OCI-LY7 (cell line): ENCODE measurements around the gene ZMIZ1. TPM values are rescaled to one million over a fixed set of nuclear protein-coding genes. Genes with fewer than 3 reads are reported as not detected.

ENCODE experiments used
- BruUV-seq: library from RNA; stranded (reverse); fragments of 400-500 nt; replicated peaks from 2 replicates; lab custom pipeline; 2021; lab: Mats Ljungman, UMichigan
- CTCF ChIA-PET: fragments of 300-600 bp; sonication (Branson Sonifier 250); formaldehyde crosslinking; loops from one replicate; lab custom pipeline; 2022; ENCODE audit warnings: antibody characterized with exemption; ENCODE audit not compliant: unreplicated experiment; lab: Charles Lee
- POLR2A ChIA-PET: fragments of 300-600 bp; sonication (Branson Sonifier 250); formaldehyde crosslinking; loops from one replicate; lab custom pipeline; 2022; ENCODE audit warnings: antibody characterized with exemption; lab: Charles Lee
- DNase-seq: peaks from one replicate; pipeline ENCODE4 v3.0.0-alpha.2; 2015; ENCODE audit warnings: low spot score
- H2AFZ ChIP-seq: fragments of 200-600 bp; sonication (generic), shearing (Covaris generic); 2 replicates; pipeline ENCODE4 v1.6.1; 2014; ENCODE audit warnings: mild to moderate bottlenecking, antibody characterized with exemption, low read length, moderate library complexity
- H3K27ac ChIP-seq: fragments of 200-600 bp; sonication (generic); 2 replicates; pipeline ENCODE4 v1.5.1; 2014; ENCODE audit warnings: mixed run types, low read depth, mild to moderate bottlenecking, moderate library complexity, low read length, inconsistent platforms; ENCODE audit not compliant: poor library complexity, severe bottlenecking
- H3K36me3 ChIP-seq: fragments of 200-600 bp; sonication (generic); 2 replicates; pipeline ENCODE4 v1.6.1; 2014; ENCODE audit warnings: mild to moderate bottlenecking, antibody characterized with exemption, low read length, moderate library complexity, mixed read lengths; ENCODE audit not compliant: insufficient read depth
- H3K4me1 ChIP-seq: fragments of 200-600 bp; sonication (generic); 2 replicates; pipeline ENCODE4 v1.5.1; 2014; ENCODE audit warnings: mild to moderate bottlenecking, low read length; ENCODE audit not compliant: insufficient read depth, poor library complexity, severe bottlenecking
- H3K4me2 ChIP-seq: fragments of 200-600 bp; sonication (generic); 2 replicates; pipeline ENCODE4 v1.6.1; 2014; ENCODE audit warnings: mild to moderate bottlenecking, low read length
- H3K4me3 ChIP-seq: fragments of 200-600 bp; sonication (generic); 2 replicates; pipeline ENCODE4 v1.5.1; 2014; ENCODE audit warnings: mild to moderate bottlenecking, low read depth, low read length; ENCODE audit not compliant: poor library complexity, severe bottlenecking
- H3K79me2 ChIP-seq: fragments of 200-600 bp; sonication (generic); 2 replicates; pipeline ENCODE4 v1.6.1; 2016; ENCODE audit warnings: low read depth, mild to moderate bottlenecking, low read length, moderate library complexity, mixed read lengths; ENCODE audit not compliant: insufficient read depth
- H3K9me2 ChIP-seq: fragments of 200-600 bp; sonication (generic); 2 replicates; pipeline ENCODE4 v1.6.1; 2016; ENCODE audit warnings: mild to moderate bottlenecking, low read length, mixed read lengths; ENCODE audit not compliant: insufficient read depth
- H3K9me3 ChIP-seq: fragments of 200-600 bp; sonication (generic); 2 replicates; pipeline ENCODE4 v1.6.1; 2014; ENCODE audit warnings: mild to moderate bottlenecking, mixed run types, low read length, mixed read lengths
- H4K20me1 ChIP-seq: fragments of 200-600 bp; sonication (generic); 2 replicates; pipeline ENCODE4 v1.6.1; 2014; ENCODE audit warnings: mild to moderate bottlenecking, antibody characterized with exemption, low read length, moderate library complexity, mixed read lengths; ENCODE audit not compliant: insufficient read depth
- CTCF ChIP-seq: fragments of 200-600 bp; sonication (generic); conservative IDR thresholded peaks from 2 replicates; pipeline ENCODE4 v1.5.1; 2014; ENCODE audit warnings: mild to moderate bottlenecking, antibody characterized with exemption, low read length, moderate library complexity, mixed read lengths
- EZH2phosphoT487 ChIP-seq: fragments of 200-600 bp; sonication (generic); IDR thresholded peaks from 2 replicates; pipeline ENCODE4 v1.6.1; 2018; ENCODE audit warnings: low read depth, borderline replicate concordance, mild to moderate bottlenecking, mixed run types, antibody characterized with exemption, low read length, moderate library complexity, mixed read lengths
- intact Hi-C: fragments of 100-400 bp; cut with micrococcal nuclease; formaldehyde crosslinking; loops from one replicate; pipeline ENCODE4 v1.10.0; 2022; ENCODE audit not compliant: unreplicated experiment
- total RNA-seq, 2 experiments: library from RNA; depleted of rRNA in 1 of 2; stranded (reverse); fragments of >200 nt in 1 of 2; shearing (Covaris generic) in 1 of 2; gene quantifications; 2 replicates each; pipeline ENCODE4 v1.2.3, GENCODE V29; 2014 to 2022

ZMIZ1 gene
- total RNA-seq, 2 experiments from 2014 or later, result 20.4 to 66.9 TPM

- Histone ChIP-seq H2AFZ (no peak overlapping the region), H3K9me3 (no peaks in the 10 kb centered on the region), H3K36me3 (no peaks in the 10 kb centered on the region), H3K27ac (peak overlapping the region; percentile 90), H3K4me2 (peak overlapping the region; percentile 66), H3K4me1 (peaks cover 94% of the 10 kb centered on the region), H4K20me1 (0 out of 2 replicates have a peak, but pooled peaks cover 4% of the 10 kb centered on the region), H3K79me2 (no peaks in the 10 kb centered on the region), H3K9me2 (no peaks in the 10 kb centered on the region), H3K4me3 (no peak overlapping the region)
- no peak for DNase-seq
- POLR2A ChIA-PET, result interaction anchor here (0.6 to 2.5 kb wide), 3 partner anchors 12 to 178 kb away, joined by 3 to 25 read pairs (median 3); no protein-coding TSS in a partner anchor
- no peak for TF ChIP-seq EZH2phosphoT487
- TF ChIP-seq CTCF, result no peak
- CTCF ChIA-PET, result interaction anchor here (1.1 to 1.5 kb wide), 3 partner anchors 10 to 31 kb away, joined by 3 read pairs; no protein-coding TSS in a partner anchor
- intact Hi-C loops, result no loop called here
- BruUV-seq, result no TSS peak
Observed at GRCh38 chr10:79097021-79097872, 28.5 kb downstream of the ZMIZ1 start.

- 0 out of 2 replicates have a peak, but pooled peaks cover 4% of the 10 kb centered on the region for H4K20me1 ChIP-seq
- intact Hi-C loops, result loop anchor here (1.0 to 2.0 kb wide), 3 partner anchors 13 to 39 kb away; no protein-coding TSS in a partner anchor
- BruUV-seq, result no TSS peak
Observed at GRCh38 chr10:79098061-79098460, 29.3 kb downstream of the ZMIZ1 start.

More at GRCh38 chr10:79098061-79098460, 29.3 kb downstream of the ZMIZ1 start:
- Histone ChIP-seq H3K27ac (peak overlapping the region; percentile 90), H3K79me2 (no peaks in the 10 kb centered on the region), H3K4me2 (peak overlapping the region; percentile 66), H3K4me3 (no peak overlapping the region), H3K9me2 (no peaks in the 10 kb centered on the region), H3K36me3 (no peaks in the 10 kb centered on the region), H3K4me1 (peaks cover 94% of the 10 kb centered on the region), H2AFZ (no peak overlapping the region), H3K9me3 (no peaks in the 10 kb centered on the region)
- TF ChIP-seq EZH2phosphoT487, result no peak
- TF ChIP-seq CTCF, result no peak
- CTCF ChIA-PET, result interaction anchor here (0.7 to 1.5 kb wide), 8 partner anchors 8 to 440 kb away, joined by 3 to 8 read pairs (median 3); no protein-coding TSS in a partner anchor
- POLR2A ChIA-PET, result interaction anchor here (0.5 to 2.5 kb wide), 12 partner anchors 9 to 1389 kb away, joined by 3 to 25 read pairs (median 4); no protein-coding TSS in a partner anchor
- DNase-seq, result no peak
